Measurements from ENCODE around the gene GRID2. TPM values are rescaled to one million over a fixed set of nuclear protein-coding genes. Genes with fewer than 3 reads are reported as not detected.

Gene GRID2
- total RNA-seq, 1 donor from 2014 or later = 0.17 TPM

DNA sequence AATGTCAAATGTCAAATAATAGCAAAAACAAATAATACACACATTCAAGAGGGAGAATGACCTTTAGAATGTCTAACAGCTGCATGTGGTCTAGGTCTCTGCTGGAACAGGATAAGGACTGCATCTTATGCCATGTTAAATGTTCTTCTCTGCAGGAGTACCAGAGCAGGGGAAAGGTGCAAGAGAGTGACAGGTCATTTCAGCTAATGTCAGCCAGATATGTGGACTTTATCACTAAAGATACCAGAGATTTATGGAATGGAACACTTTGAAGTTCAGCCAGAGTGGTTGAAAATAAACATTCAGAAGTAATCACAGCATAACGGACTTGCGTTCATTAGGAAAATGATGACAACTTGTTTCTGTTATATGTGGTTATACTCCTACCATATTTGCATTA, 24.3 kb downstream of the GRID2 start:
- H4K20me1 ChIP-seq (ENCODE audit: low read depth) = no peaks in the 10 kb centered on the region
- H3K9ac ChIP-seq = no peak overlapping the region
- H3K4me1 Mint-ChIP-seq = no peaks in the 10 kb centered on the region
- H3K36me3 ChIP-seq = no peaks in the 10 kb centered on the region
- no peak overlapping the region for H3K27ac Mint-ChIP-seq
- H3F3A ChIP-seq (ENCODE audit: low read depth) = no peaks in the 10 kb centered on the region
- H3K79me2 ChIP-seq (ENCODE audit: low read depth) = no peaks in the 10 kb centered on the region
- no peaks in the 10 kb centered on the region for H3K9me3 ChIP-seq (ENCODE audit: low read depth)
- H3K27me3 ChIP-seq = no peaks in the 10 kb centered on the region
- H3K4me3 Mint-ChIP-seq = no peak overlapping the region
- H3K27me3 Mint-ChIP-seq (ENCODE audit: insufficient read depth, low read depth) = no peaks in the 10 kb centered on the region
- no peak for DNase-seq (ENCODE audit: low spot score)
- H3K9me3 Mint-ChIP-seq = no peaks in the 10 kb centered on the region
- H3K27ac ChIP-seq = no peak overlapping the region
- TF ChIP-seq EZH2 (IDR thresholded peaks at IDR 0.05) (no peak), CTCF (IDR thresholded peaks at IDR 0.05) (no peak), EZH2phosphoT487 (IDR thresholded peaks at IDR 0.05) (no peak)
- no peak overlapping the region for H2AFZ ChIP-seq (replicated peaks)
- no peak overlapping the region for H3K4me2 ChIP-seq
- H3K36me3 Mint-ChIP-seq = no peaks in the 10 kb centered on the region
- H3K4me1 ChIP-seq = no peaks in the 10 kb centered on the region
- H3K4me3 ChIP-seq = no peak overlapping the region

- Histone ChIP-seq H4K20me1 (ENCODE audit: low read depth) (no peaks in the 10 kb centered on the region), H3K79me2 (ENCODE audit: low read depth) (no peaks in the 10 kb centered on the region), H3K27me3 (no peaks in the 10 kb centered on the region), H3K9ac (no peak overlapping the region), H3K4me3 (no peak overlapping the region), H2AFZ (replicated peaks) (no peak overlapping the region), H3K36me3 (no peaks in the 10 kb centered on the region), H3K27ac (no peak overlapping the region), H3F3A (ENCODE audit: low read depth) (no peaks in the 10 kb centered on the region), H3K4me2 (no peak overlapping the region), H3K4me1 (no peaks in the 10 kb centered on the region), H3K9me3 (ENCODE audit: low read depth) (no peaks in the 10 kb centered on the region)
- no peak for TF ChIP-seq EZH2 (IDR thresholded peaks at IDR 0.05)
- TF ChIP-seq EZH2phosphoT487 (IDR thresholded peaks at IDR 0.05) = no peak
- no peak for TF ChIP-seq CTCF (IDR thresholded peaks at IDR 0.05)
- no peak for DNase-seq (ENCODE audit: low spot score)
- Mint-ChIP-seq H3K27ac (no peak overlapping the region), H3K36me3 (no peaks in the 10 kb centered on the region), H3K4me3 (no peak overlapping the region), H3K9me3 (no peaks in the 10 kb centered on the region), H3K27me3 (ENCODE audit: insufficient read depth, low read depth) (no peaks in the 10 kb centered on the region), H3K4me1 (no peaks in the 10 kb centered on the region)
These were observed 29.2 kb downstream of the GRID2 start for GRCh38 chr4:92333016-92333415.

DNA sequence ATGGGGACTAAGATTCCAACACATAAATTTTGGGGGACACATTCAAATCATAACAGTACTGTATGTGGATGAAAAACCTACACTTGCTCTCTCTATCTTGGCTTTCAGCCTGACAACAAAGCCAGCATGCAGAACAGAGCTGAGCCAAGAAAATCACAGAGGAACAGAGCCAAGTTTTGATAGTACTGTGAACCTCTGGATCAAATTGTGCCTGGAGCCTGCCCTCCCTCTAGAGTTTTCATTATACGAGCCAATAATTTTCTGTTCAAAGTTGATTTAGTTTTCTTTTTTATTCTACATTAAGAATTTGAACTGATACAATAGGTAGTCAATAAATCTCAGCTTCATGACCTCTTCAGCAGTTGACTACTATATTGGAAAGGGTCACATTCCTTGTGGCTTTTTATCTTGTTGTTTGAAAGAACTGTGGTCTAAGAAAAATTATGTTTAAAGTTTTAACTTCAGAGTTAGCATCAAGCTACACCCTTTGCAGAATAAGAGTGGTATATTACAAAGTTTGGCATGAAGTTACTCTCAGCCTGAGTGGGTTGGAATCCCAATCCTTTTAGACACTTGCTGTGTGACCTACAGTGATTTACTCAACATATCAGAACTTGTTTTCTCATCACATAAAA, 31.1 kb downstream of the GRID2 start:
- no peaks in the 10 kb centered on the region for H3K36me3 Mint-ChIP-seq
- Histone ChIP-seq H3K4me3 (no peak overlapping the region), H4K20me1 (ENCODE audit: low read depth) (no peaks in the 10 kb centered on the region), H3K4me2 (no peak overlapping the region), H3K27ac (no peak overlapping the region), H3K9me3 (ENCODE audit: low read depth) (no peaks in the 10 kb centered on the region), H3K79me2 (ENCODE audit: low read depth) (no peaks in the 10 kb centered on the region), H2AFZ (replicated peaks) (no peak overlapping the region), H3F3A (ENCODE audit: low read depth) (no peaks in the 10 kb centered on the region), H3K9ac (no peak overlapping the region), H3K27me3 (no peaks in the 10 kb centered on the region), H3K4me1 (no peaks in the 10 kb centered on the region), H3K36me3 (no peaks in the 10 kb centered on the region)
- no peaks in the 10 kb centered on the region for H3K9me3 Mint-ChIP-seq
- no peak for DNase-seq (ENCODE audit: low spot score)
- no peaks in the 10 kb centered on the region for H3K27me3 Mint-ChIP-seq (ENCODE audit: insufficient read depth, low read depth)
- H3K27ac Mint-ChIP-seq = no peak overlapping the region
- no peaks in the 10 kb centered on the region for H3K4me1 Mint-ChIP-seq
- no peak for TF ChIP-seq CTCF (IDR thresholded peaks at IDR 0.05)
- no peak for TF ChIP-seq EZH2phosphoT487 (IDR thresholded peaks at IDR 0.05)
- no peak for TF ChIP-seq EZH2 (IDR thresholded peaks at IDR 0.05)
- H3K4me3 Mint-ChIP-seq = no peak overlapping the region
